H9 (cell line): Measurements from ENCODE around the gene OR52N2. TPM values are rescaled to one million over a fixed set of nuclear protein-coding genes. Genes with fewer than 3 reads are reported as not detected.

Source experiments
- DNase-seq: peaks from one replicate; pipeline ENCODE4 v3.0.0-alpha.2; 2017
- H2AFZ ChIP-seq: one replicate; pipeline ENCODE4 v1.6.1; 2013; ENCODE audit warnings: mild to moderate bottlenecking, low read length, control low read depth, moderate library complexity
- H2AK5ac ChIP-seq: 2 replicates; pipeline ENCODE4 v1.6.1; 2013; ENCODE audit warnings: low read length, control low read depth, mixed read lengths; ENCODE audit not compliant: insufficient read length
- H2BK120ac ChIP-seq: one replicate; pipeline ENCODE4 v1.6.1; 2013; ENCODE audit warnings: low read depth, mild to moderate bottlenecking, low read length, control low read depth, inconsistent platforms; ENCODE audit not compliant: poor library complexity, severe bottlenecking
- H2BK12ac ChIP-seq: 2 replicates; pipeline ENCODE4 v1.6.1; 2013; ENCODE audit warnings: low read length, control low read depth, mixed read lengths, low read depth; ENCODE audit not compliant: insufficient read length
- H2BK15ac ChIP-seq: 2 replicates; pipeline ENCODE4 v1.6.1; 2013; ENCODE audit warnings: low read depth, low read length, control low read depth
- H2BK20ac ChIP-seq: one replicate; pipeline ENCODE4 v1.6.1; 2013; ENCODE audit warnings: low read depth, mild to moderate bottlenecking, low read length, control low read depth, inconsistent platforms; ENCODE audit not compliant: poor library complexity, severe bottlenecking
- H2BK5ac ChIP-seq: 2 replicates; pipeline ENCODE4 v1.6.1; 2013; ENCODE audit warnings: low read length, control low read depth, mixed read lengths; ENCODE audit not compliant: insufficient read length
- H3K14ac ChIP-seq: 2 replicates; pipeline ENCODE4 v1.6.1; 2013; ENCODE audit warnings: low read length, control low read depth; ENCODE audit not compliant: insufficient read depth
- H3K18ac ChIP-seq: 2 replicates; pipeline ENCODE4 v1.6.1; 2013; ENCODE audit warnings: low read depth, mild to moderate bottlenecking, mixed read lengths, low read length, control low read depth; ENCODE audit not compliant: insufficient read length
- H3K23ac ChIP-seq: 2 replicates; pipeline ENCODE4 v1.6.1; 2013; ENCODE audit warnings: low read length, control low read depth, mixed read lengths, low read depth; ENCODE audit not compliant: insufficient read length
- H3K23me2 ChIP-seq: 2 replicates; pipeline ENCODE4 v1.6.1; 2013; ENCODE audit warnings: low read depth, mild to moderate bottlenecking, mixed read lengths, low read length, control low read depth; ENCODE audit not compliant: insufficient read length, poor library complexity, severe bottlenecking
- H3K27ac ChIP-seq: 2 replicates; pipeline ENCODE4 v1.5.1; 2013; ENCODE audit warnings: low read length, control low read depth, mixed read lengths, low read depth; ENCODE audit not compliant: insufficient read length
- H3K27me3 ChIP-seq: 2 replicates; pipeline ENCODE4 v1.6.1; 2013; ENCODE audit warnings: low read length, control low read depth, inconsistent platforms; ENCODE audit not compliant: insufficient read depth
- H3K4ac ChIP-seq: 2 replicates; pipeline ENCODE4 v1.6.1; 2013; ENCODE audit warnings: low read depth, mild to moderate bottlenecking, control low read depth, inconsistent platforms, low read length, moderate library complexity
- H3K4me1 ChIP-seq: 2 replicates; pipeline ENCODE4 v1.6.1; 2013; ENCODE audit warnings: low read length, control low read depth, inconsistent platforms; ENCODE audit not compliant: insufficient read depth
- H3K4me2 ChIP-seq: 2 replicates; pipeline ENCODE4 v1.6.1; 2013; ENCODE audit warnings: low read length, control low read depth, mixed read lengths; ENCODE audit not compliant: insufficient read length, insufficient read depth
- H3K56ac ChIP-seq: 2 replicates; pipeline ENCODE4 v1.6.1; 2013; ENCODE audit warnings: low read depth, mild to moderate bottlenecking, mixed read lengths, low read length, control low read depth; ENCODE audit not compliant: insufficient read length
- H3K79me1 ChIP-seq: 2 replicates; pipeline ENCODE4 v1.6.1; 2013; ENCODE audit warnings: low read depth, mild to moderate bottlenecking, moderate library complexity, low read length, control low read depth, inconsistent platforms; ENCODE audit not compliant: insufficient read depth, poor library complexity, severe bottlenecking
- H3K79me2 ChIP-seq: 2 replicates; pipeline ENCODE4 v1.6.1; 2013; ENCODE audit warnings: low read length, control low read depth, inconsistent platforms; ENCODE audit not compliant: insufficient read depth
- H3K9ac ChIP-seq: 2 replicates; pipeline ENCODE4 v1.6.1; 2013; ENCODE audit warnings: low read length, control low read depth, mixed read lengths; ENCODE audit not compliant: insufficient read length; ENCODE audit errors: extremely low read depth
- H3K9me3 ChIP-seq: one replicate; pipeline ENCODE4 v1.6.1; 2013; ENCODE audit warnings: low read depth, low read length, inconsistent platforms; ENCODE audit not compliant: control insufficient read depth
- H3T11ph ChIP-seq: one replicate; pipeline ENCODE4 v1.6.1; 2013; ENCODE audit warnings: mild to moderate bottlenecking, low read length, control low read depth, inconsistent platforms
- H4K20me1 ChIP-seq: one replicate; pipeline ENCODE4 v1.6.1; 2013; ENCODE audit not compliant: control insufficient read depth, insufficient read length, insufficient read depth
- H4K5ac ChIP-seq: 2 replicates; pipeline ENCODE4 v1.6.1; 2013; ENCODE audit warnings: low read depth, mild to moderate bottlenecking, mixed read lengths, low read length, control low read depth; ENCODE audit not compliant: insufficient read length
- H4K8ac ChIP-seq: replicated peaks from 2 replicates; pipeline ENCODE4 v1.6.1; 2013; ENCODE audit warnings: low read length, control low read depth, mixed read lengths, low read depth; ENCODE audit not compliant: insufficient read length
- H4K91ac ChIP-seq: 2 replicates; pipeline ENCODE4 v1.6.1; 2013; ENCODE audit warnings: low read depth, mild to moderate bottlenecking, moderate library complexity, mixed read lengths, low read length, control low read depth; ENCODE audit not compliant: insufficient read length
- H3K27ac Mint-ChIP-seq, 3 experiments: 2 replicates in 2 of 3; 3 replicates in 1 of 3; pipeline ENCODE4 v1.8.0; 2020 to 2021; ENCODE audit warnings: mixed read lengths in 3 of 3, mild to moderate bottlenecking in 1 of 3, moderate library complexity in 1 of 3
- H3K27me3 Mint-ChIP-seq: 2 replicates; pipeline ENCODE4 v1.8.0; 2021; ENCODE audit warnings: low read depth, mild to moderate bottlenecking, moderate library complexity, mixed read lengths
- H3K36me3 Mint-ChIP-seq, 3 experiments: 2 replicates in 2 of 3; 3 replicates in 1 of 3; pipeline ENCODE4 v1.8.0; 2020 to 2021; ENCODE audit warnings: low read depth in 3 of 3, mixed read lengths in 3 of 3; ENCODE audit not compliant: insufficient read depth in 1 of 3
- H3K4me1 Mint-ChIP-seq, 2 experiments: 2 replicates each; pipeline ENCODE4 v1.8.0; 2020; ENCODE audit warnings: mixed read lengths in 2 of 2
- H3K4me3 Mint-ChIP-seq, 2 experiments: 2 replicates in 1 of 2; 3 replicates in 1 of 2; pipeline ENCODE4 v1.8.0; 2020 to 2021; ENCODE audit warnings: mild to moderate bottlenecking in 2 of 2, mixed read lengths in 2 of 2, moderate library complexity in 1 of 2
- H3K9me3 Mint-ChIP-seq, 2 experiments: 2 replicates in 1 of 2; 3 replicates in 1 of 2; pipeline ENCODE4 v1.8.0; 2020; ENCODE audit warnings: mild to moderate bottlenecking in 2 of 2, mixed read lengths in 2 of 2, moderate library complexity in 1 of 2
- WGBS: extraction: QIAGEN DNeasy Blood & Tissue Kit; methylation state at CpG from one replicate; pipeline ENCODE4 v1.1.7; 2013; ENCODE audit warnings: missing lambda C conversion rate, low lambda C conversion rate, mixed read lengths; ENCODE audit not compliant: insufficient read length; ENCODE audit errors: extremely low coverage; 5-methylcytosine and 5-hydroxymethylcytosine counted together
- total RNA-seq: library from RNA; stranded (reverse); gene quantifications from 2 replicates; pipeline ENCODE4 v1.2.1, GENCODE V29; 2021
- TF ChIP-seq, protein P1 (sequence below): fragments of 200-600 bp; sonication (generic); conservative IDR thresholded peaks from 3 replicates; pipeline ENCODE4 v1.8.0; 2021; ENCODE audit warnings: antibody characterized with exemption, mild to moderate bottlenecking

Gene OR52N2
- total RNA-seq, 1 experiment from 2014 or later: not detected

DNA sequence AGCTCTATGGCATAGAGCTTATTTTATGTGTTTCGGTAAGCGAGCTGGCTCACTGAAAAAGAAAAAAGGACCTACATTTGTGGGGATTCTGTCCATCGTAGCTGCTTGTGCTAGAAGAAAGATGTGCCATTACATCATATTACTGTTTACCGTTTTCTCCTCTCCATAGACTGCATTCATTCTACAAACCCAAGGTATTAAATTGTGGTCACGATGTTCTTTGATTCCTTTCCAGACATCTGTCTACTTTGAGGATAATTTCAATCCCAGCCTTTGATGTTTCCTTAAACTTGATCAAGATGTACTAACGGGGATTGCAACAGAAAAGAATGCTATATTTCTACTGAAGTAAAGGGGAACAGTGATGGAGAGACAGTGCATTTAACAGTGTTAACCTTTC, 12.2 kb upstream of the OR52N2 start:
- H3T11ph ChIP-seq: no peak overlapping the region
- no peaks in the 10 kb centered on the region for H3K36me3 Mint-ChIP-seq
- H3K79me2 ChIP-seq: no peaks in the 10 kb centered on the region
- no peaks in the 10 kb centered on the region for H3K9me3 ChIP-seq
- H2BK5ac ChIP-seq: no peak overlapping the region
- no peak overlapping the region for H2BK120ac ChIP-seq
- DNase-seq: no peak
- no peak overlapping the region for H3K4ac ChIP-seq
- no peak overlapping the region for H3K27ac Mint-ChIP-seq
- no peaks in the 10 kb centered on the region for H4K20me1 ChIP-seq
- H3K79me1 ChIP-seq: no peaks in the 10 kb centered on the region
- H3K56ac ChIP-seq: no peak overlapping the region
- no peak overlapping the region for H3K18ac ChIP-seq
- no peaks in the 10 kb centered on the region for H3K4me1 Mint-ChIP-seq
- H3K23ac ChIP-seq: no peak overlapping the region
- H2AK5ac ChIP-seq: no peak overlapping the region
- no peak overlapping the region for H4K8ac ChIP-seq
- H2AFZ ChIP-seq: no peak overlapping the region
- H2BK15ac ChIP-seq: no peak overlapping the region
- no peaks in the 10 kb centered on the region for H3K9me3 Mint-ChIP-seq
- H2BK12ac ChIP-seq: no peak overlapping the region
- H3K27me3 ChIP-seq: no peaks in the 10 kb centered on the region
- no peak overlapping the region for H4K5ac ChIP-seq
- H4K91ac ChIP-seq: no peak overlapping the region
- H3K27ac ChIP-seq: no peak overlapping the region
- no peak overlapping the region for H3K4me2 ChIP-seq
- H3K14ac ChIP-seq: no peak overlapping the region
- TF ChIP-seq, protein P1, sequence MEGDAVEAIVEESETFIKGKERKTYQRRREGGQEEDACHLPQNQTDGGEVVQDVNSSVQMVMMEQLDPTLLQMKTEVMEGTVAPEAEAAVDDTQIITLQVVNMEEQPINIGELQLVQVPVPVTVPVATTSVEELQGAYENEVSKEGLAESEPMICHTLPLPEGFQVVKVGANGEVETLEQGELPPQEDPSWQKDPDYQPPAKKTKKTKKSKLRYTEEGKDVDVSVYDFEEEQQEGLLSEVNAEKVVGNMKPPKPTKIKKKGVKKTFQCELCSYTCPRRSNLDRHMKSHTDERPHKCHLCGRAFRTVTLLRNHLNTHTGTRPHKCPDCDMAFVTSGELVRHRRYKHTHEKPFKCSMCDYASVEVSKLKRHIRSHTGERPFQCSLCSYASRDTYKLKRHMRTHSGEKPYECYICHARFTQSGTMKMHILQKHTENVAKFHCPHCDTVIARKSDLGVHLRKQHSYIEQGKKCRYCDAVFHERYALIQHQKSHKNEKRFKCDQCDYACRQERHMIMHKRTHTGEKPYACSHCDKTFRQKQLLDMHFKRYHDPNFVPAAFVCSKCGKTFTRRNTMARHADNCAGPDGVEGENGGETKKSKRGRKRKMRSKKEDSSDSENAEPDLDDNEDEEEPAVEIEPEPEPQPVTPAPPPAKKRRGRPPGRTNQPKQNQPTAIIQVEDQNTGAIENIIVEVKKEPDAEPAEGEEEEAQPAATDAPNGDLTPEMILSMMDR: no peak
- H3K27me3 Mint-ChIP-seq: no peaks in the 10 kb centered on the region
- H3K9ac ChIP-seq: no peak overlapping the region
- H3K4me1 ChIP-seq: no peaks in the 10 kb centered on the region
- H3K4me3 Mint-ChIP-seq: no peak overlapping the region
- no peak overlapping the region for H2BK20ac ChIP-seq
- no peaks in the 10 kb centered on the region for H3K23me2 ChIP-seq
- no CpG with 5 or more reads among the region's 6 CpGs for WGBS
